HG02943 (cell line): ENCODE data around the gene HDAC4.

Experiments used
- ATAC-seq: cut with Tn5 transposase; IDR thresholded peaks from one replicate; pipeline ENCODE4 v1.9.1; 2021; ENCODE audit warnings: mild to moderate bottlenecking, low read depth, moderate library complexity; ENCODE audit not compliant: unreplicated experiment

HDAC4 gene

DNA sequence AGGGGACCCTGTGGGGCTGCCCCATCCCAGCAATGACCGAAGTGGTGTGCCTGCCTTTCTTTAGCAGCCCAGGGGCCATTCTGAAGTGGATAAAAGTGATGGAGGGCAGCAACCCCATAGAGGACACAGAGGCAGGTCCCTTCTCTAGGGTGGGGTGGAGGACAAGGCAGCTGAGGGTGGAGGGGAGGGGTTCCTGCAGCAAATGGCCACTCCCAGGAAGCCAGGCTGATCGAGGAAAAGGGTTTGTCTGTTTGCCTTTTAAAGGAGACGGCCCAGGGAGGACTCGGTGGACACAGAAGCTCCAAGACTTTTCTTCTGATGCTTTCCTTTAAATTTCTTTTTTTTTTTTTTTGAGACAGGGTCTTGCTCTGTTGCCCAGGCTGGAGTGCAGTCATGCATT lies 280.2 kb downstream of the HDAC4 start:
- no peak for ATAC-seq

DNA sequence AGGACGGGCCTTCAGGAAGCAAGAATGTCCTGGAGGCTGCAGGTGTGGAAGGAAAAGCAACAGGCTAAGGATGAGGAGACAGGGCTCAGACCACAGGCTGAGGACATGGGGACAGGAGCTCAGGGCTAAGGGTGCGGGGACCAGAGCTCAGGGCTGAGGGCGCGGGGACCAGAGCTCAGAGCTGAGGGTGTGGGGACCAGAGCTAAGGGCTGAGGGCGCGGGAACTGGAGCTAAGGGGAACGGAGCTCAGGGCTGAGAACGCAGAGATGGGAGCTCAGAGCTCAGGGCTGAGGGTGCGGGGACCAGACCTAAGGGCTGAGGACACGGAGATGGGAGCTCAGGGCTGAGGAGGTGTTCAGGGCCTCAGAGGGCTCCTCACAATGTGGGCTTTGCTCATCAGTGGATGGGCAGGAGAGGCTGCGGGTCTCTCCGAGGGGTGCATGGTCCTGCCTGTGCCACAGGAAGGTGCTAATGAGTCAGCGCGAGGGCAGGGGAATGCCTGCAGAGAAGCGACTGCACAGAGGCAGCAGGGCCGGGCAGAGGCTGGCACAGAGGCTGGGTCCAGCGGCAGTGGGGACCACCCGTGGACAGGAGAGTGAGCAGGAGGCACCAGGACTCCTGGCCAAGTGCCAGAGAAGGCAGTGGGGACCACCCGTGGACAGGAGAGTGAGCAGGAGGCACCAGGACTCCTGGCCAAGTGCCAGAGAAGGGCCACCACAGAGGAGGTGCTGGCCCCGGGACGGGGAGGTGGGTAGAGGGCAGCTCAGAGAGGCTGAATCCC lies 281.3 kb downstream of the HDAC4 start:
- no peak for ATAC-seq

DNA sequence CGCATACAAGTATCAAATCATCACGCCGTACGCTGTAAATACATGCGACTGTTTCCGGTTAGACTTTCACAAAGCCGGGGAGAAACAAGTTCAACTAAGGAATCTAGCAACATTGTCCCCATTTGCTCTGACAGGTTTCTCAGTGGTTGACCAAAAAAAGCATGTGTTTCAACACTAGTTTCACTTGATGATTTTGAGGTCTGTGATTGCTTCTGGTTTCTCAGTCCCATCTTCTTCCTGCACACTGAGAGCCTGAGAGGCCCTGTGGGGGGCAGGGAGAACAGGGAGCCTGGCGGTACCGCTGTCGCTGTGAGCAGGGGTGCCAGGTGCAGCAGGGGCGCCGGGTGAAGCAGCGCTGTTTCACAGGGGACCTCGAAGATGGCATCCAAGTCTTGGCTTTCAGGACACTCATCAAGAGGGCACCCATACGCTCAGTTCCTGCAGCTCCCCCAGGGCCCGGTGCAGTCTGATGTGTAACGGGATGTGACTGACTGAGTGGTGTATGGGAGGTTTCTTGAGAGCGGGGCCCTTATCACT lies 282.1 kb downstream of the HDAC4 start:
- ATAC-seq = no peak

DNA sequence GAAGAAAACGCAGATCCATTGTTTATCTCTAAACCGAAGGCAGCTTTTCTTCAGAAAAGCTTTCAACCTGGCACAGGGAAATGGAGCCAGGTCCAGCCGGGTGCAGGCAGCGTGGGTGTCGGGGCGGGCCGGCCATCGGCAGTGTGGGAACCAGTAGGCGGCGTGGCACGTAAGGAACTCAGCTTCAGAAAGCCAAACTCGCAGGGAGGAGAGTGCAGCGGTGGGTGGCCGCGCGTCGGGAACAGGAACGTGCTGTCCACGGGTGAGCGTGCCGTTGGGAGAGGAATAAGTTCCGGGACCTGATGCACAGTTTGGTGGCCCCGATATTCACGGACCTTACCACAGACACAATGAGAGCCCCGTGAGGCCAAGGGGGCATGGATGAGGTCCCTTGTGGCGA lies 282.6 kb downstream of the HDAC4 start:
- no peak for ATAC-seq

DNA sequence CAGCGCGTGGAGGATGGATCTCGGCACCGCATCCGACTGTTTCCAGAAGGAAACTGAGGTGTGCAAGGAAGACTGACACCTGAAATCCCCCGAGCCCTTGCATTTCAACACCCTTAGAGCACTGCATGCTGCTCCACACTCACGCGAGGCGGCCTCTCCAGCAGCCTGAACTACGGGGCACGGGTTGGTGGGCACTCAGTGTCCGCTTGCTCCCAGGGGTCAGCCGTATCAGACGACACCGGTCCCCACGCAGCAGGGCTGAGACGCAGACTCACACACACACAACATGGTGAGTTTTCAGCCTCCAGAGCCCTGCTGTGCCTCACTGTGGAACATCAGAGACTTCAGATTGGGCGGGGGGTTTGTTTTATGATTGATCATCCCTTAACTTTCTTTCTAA lies 283.0 kb downstream of the HDAC4 start:
- ATAC-seq = no peak

DNA sequence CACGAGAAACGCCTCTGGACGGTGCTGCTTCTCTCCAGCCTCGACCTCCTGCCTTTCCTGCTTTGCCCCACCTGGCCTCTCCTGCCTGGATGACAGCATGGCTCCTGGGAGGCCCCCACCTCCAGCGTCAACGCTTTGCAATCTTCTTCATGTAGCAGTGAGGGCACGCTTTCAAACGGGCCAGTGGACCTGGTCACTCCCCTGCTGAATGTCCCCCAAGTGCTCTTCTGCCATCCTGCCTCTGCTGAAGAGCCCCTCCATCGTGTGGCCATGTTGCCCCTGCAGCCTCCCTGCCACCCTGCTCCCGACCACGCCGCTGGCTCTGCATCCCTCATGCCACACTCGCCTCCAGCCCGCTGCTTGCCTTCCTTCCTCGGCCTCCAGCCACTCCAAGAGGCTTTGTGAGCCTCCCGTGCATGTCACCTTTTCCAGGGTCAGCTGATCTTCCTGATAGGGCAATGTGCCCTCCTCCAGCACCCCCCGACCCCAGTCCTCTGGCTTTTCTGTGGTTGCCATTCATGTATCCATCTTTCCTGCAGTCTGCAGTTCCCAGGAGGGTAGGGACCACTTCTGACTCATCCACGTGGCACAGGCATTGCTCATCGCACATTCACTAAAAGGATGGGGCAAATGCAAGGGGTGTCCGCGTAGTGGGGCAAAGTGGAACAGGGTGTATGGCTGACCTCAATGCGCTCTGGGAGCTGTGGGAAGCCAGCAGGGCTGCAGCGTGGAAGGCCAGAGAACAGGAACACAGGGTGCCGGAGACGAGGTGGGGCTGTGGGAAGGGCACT lies 284.2 kb downstream of the HDAC4 start:
- no peak for ATAC-seq

DNA sequence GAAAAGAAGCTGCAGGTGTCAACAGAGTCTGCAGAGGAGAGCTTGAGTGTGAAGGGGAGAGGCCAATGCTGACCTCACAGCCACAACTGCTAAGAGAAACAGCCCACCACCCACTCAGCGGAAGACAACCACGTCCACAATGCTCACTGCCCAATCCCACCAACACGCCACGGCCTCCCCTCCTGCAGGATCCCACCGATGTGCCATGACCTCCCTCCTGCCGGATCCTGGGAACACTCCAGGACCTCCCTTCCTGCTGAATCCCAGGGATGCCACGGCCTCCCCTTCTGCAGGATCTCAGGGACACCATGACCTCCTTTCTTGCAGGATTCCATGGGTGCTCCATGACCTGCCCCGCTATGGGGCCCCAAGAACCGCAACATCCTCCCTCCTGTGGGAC lies 285.2 kb downstream of the HDAC4 start:
- ATAC-seq = no peak

DNA sequence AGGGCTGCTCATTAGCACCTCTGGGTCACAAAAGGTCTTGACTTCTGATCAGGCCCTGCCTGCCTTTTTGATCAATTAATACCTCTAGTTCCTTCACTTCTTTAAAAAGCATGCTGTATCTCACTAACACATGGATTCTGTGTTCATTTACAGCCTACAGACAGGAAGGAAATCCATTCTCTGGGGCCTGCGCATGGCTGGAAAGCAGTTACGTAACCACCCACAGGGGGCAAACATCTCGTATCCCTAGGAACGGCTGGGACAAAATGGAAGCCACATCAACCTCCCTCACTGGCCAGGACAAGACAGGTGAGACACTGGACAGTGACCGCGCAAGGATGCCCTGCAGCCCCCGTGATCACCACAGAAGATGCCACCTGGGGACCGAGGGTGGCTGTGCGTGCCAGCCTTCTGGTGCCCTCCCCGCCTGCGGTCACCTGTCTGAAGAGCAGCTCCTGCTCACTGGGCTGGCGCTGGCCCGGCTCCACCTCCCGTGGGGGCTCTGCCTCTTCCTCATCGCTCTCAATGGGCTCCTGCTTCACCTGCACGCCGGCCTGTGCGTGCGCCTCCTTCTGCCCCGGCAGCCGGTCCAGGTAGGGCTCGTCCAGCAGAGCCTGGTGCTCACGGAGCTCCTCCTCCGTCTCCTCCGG lies 286.1 kb downstream of the HDAC4 start:
- ATAC-seq = no peak

DNA sequence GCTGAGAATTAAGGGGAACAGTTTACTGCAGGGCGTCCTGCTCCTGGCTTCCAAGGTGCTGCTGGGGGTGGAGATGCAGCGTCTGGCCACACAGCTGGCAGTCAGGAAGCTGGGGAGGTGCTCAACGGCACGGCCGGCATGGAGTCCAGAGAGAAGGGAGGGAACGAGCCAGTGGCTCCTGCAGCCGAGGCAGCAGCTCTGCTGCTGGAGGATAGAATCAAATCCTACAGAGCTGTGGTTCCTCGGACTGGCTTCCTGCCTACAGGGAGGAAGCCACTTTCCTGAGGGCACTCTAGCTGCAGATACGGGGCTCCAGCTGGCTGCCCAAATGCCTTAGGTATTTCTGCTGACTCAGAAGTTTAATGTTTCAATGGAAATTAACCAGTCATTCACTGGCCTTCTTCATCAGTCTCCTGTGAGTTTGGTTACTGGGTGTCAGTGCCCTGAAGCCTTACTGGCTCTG lies 286.7 kb downstream of the HDAC4 start:
- ATAC-seq = no peak

DNA sequence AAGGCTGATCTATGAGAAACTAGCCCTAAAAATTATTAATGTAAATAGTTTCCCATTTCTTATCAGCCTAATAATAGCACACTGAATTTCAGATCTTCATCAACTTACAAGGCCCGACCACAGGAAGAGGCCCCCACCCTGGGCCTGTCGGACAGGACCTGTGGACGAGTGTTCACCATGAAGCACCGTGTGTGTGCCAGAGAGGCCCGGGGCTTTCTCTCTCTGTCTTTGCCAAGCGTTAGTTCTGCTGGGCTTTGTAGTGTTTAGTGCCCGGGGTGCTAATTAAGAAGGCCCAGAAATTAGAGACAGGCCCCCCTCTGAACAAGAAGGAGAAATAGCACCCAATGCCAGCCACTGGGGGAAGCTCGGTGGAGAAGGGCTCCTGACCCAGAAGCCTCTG lies 287.2 kb downstream of the HDAC4 start:
- no peak for ATAC-seq

DNA sequence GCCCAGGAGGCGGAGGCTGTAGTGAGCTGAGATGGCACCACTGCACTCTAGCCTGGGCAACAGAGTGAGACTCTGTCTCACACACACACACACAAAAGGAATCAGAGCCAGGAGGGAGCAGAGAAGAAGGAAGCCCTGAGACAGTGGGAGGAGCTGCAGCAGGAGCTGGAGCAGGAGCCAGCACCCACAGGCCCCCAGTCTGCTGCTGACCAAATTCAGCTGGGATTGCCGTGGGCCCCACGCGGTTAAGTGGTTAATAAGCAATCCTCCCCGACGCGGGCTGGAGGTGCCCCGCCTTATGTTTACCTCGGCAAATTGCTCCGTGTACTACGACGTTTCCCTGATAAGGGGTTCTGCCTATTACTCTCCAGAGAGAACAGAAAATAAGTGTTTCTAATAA lies 287.6 kb downstream of the HDAC4 start:
- no peak for ATAC-seq

DNA sequence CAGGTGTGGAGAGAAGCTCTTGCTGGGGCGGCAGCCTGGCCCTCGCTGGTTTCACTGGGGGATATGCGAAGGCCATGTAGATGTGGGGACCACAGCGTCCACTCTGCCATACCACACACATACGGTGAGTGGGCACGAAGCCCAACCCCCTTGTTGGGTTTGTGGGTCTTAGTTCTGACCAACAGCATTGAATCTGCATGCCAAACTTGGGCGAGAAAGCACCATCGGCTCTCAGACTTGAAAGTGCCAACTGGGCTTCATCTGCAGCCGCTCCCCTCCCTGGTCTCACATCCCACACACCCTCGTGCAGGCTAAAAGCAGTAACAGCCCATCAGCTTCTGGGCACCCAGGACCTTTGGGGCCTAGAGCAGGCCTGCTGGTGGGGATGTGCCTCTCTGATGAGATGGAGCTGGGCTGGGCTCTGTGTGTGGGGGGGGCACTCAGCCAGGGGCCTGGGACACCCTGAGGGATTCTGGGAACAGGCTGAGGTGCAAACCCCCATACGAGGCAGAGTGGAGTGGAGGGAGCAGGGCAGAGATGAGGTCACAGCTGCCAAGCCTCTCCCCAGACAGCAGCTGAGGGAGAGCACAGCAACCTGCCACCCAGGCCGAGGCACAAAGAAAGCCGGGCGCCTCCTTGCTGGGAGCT lies 288.6 kb downstream of the HDAC4 start:
- ATAC-seq = no peak

DNA sequence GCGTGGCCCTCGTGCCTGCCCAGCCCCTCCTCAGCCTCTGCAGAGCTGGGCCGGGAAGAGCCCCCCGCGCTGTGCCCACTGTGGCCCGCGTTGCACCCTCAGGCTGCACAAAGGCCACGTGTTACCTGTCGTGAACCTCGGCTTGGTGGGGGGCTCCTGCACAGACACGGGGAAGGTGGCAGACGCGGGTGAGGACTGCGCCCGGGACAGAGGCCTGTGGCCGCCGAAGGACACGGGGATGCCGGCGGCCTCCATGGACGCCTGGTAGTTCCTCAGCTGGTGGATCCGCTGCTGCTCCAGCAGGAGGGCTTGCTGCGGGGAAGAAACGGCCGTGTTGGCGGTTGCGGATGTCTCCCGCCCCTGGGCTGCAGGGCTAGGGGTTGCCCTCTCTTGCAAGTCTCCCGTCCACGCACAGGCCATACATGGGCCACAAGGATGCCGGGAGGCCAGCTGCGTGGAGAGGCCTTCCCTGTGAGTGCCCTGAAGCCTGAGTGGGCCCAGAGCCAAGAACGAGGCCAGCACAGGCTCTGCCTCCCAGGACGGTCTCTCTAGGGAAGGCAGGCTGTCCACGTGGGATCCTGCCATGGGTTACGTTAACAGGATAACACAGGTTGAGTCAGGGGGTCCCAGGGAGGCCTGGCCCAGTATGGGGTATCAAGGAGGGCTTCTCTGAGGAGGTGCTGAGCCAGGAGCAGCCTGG lies 289.3 kb downstream of the HDAC4 start:
- no peak for ATAC-seq

DNA sequence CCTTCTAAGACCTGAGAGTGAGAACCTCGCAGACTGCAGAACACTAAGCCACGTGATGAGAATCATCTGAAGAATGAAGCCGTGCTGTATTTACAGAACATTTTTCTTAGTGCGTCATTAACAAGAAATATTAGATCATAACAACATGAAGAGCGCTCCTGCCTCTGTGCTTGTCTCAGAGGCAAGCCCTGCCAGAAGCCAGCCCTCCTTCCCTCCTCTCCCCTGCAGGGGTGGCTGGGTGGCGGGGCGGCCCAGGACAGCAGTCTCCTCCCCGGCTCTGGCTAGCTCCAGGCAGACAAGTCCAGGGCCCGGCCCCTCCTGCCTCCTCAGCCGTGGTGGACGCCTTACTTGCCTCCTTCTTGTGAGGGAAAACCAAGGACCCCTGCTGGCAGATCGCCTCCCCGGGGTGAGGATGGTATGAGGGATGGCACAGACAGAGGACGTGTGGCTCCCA lies 290.2 kb downstream of the HDAC4 start:
- no peak for ATAC-seq

DNA sequence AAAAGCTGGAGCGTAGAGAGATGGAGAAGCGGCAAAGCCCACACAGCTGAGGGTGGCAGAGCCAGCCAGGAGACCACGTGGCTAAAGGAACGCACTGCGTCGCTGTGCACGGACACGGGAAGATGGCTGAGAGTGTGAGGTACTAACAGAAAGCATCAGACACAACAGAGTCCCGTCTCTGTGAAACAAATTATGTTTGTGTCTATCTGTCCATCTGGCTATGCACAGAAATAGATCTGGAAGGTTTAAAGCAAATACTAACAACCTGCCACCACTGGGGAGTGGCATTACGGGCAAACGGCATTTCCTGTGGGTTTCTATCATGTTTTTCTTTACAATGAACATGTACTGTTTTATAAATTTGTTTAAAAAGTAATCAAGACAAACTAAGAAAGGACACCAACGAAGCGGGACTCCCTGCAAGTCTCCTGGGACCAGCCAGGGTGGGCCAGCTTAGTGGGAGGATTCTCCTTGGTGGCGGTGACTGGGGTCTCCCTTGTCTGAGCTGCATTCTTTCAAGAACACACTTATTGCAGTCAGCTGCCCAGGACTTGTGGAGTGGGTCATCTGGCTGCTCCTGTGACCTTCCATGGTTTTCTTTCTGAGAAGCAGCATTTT lies 290.8 kb downstream of the HDAC4 start:
- no peak for ATAC-seq

DNA sequence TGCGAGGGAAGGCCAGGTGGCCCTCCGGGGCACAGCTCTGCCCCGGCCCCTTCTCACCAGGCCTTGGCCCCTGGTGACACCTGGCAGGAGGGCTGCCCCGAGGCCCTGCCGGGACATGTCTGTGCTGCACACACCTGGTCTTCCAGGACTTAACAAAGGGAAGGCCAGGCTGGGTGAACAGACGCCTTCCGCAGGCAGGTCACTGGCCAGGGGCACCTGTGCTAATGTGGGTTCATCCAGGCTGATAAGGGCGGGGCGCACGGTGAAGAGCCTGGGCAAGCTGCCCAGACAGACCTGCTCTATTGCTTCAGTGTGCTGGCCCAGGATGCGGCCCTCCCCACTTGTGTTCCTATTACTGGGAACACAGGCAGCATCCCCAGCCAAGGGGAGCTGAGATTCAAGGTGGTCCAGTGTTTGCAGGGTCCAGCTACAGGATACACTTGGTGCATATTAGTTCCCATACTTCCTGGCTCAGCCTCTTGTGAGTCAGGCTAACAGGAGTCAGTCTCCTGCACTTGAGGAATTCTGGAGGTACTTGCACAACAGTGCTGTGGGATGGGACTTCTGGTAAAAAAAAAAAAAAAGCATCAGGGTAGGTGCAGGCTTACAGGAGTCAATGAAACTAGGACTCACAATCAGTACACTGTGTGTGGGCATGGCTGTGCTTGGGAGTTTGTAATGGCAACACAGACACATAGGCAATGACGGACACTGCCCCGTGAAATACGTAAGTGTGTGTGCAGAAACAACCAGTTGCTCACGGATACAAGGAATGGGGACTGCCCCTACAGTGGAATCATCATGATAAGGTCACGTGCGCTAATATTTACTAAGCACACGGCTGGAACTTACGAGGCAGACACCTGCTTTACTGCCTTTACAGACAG lies 291.5 kb downstream of the HDAC4 start:
- no peak for ATAC-seq

DNA sequence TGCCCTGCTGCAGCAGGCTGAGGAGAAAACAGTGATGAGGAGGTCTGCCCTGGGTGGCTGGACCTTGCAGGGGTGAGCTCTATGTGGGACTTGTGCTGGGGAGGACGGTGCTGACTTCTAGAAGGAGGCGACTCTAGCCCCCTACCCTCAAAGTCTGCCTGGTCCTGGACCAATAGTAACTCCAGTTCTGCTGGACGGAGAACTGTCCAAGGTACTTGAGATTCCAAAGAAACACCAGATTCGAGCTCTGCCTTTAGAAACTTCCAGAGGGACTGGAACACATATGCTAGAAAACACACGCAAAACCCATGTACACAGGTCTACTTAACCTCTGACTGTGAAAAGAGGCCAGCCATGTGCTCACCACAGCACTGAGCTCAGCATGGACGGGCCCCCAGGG lies 292.4 kb downstream of the HDAC4 start:
- ATAC-seq = no peak

DNA sequence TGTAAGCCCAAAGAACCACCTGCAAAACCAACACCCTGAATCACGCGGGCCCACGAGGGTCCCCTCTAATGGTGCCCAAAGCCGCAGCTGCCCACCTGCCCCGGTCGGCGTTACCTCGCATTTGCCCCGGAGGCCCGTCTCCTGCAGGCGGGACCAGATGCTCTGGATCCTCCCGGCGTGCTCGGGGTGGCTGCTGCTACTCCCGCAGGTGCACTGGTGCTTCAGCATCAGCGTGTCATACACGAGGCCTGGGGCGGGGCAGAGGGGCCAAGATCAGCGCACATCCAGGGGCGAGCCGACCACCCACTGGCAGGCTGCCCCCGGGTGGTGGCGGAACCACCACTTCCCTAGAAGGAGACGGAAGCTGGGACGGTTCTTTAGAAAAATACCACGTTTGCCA lies 292.9 kb downstream of the HDAC4 start:
- ATAC-seq = no peak

DNA sequence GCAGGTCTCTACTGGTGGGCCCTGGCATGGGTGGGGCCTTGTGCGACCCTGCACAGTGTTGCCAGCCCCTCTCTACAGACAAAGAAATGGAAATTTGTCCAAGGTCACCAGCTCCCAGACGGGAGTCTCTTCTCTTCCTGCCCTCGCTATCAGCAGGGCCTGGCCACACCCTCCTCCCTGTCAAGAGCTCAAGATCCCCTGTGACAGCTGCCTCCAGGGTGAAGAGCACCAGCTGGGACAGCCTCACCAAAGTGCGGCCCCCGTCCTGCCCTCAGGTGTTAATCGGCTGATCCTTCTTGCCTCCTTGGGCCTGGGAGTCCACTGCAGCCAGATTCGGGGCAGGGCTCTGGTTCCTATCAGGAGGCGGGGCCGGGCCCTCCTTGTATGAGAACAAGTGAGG lies 293.9 kb downstream of the HDAC4 start:
- no peak for ATAC-seq
